Measurements from ENCODE around the gene CAMK1G.

The CAMK1G gene

GRCh38 chr1:209601809-209602657 lies 18.5 kb downstream of the CAMK1G start:
- DNase-seq = peak; percentile 31

- no peak for DNase-seq
Measured at GRCh38 chr1:209603877-209604276, 20.4 kb downstream of the CAMK1G start.

GRCh38 chr1:209607102-209607794 lies 23.7 kb downstream of the CAMK1G start:
- no peak for DNase-seq

GRCh38 chr1:209607795-209608178 lies 24.3 kb downstream of the CAMK1G start:
- DNase-seq = no peak

- no peak for DNase-seq
Measured at GRCh38 chr1:209609041-209609790, 25.7 kb downstream of the CAMK1G start.

- DNase-seq = no peak
Measured at GRCh38 chr1:209609791-209610630, 26.5 kb downstream of the CAMK1G start.

GRCh38 chr1:209610631-209610905 lies 27.1 kb downstream of the CAMK1G start:
- no peak for DNase-seq

GRCh38 chr1:209611771-209612570 lies 28.5 kb downstream of the CAMK1G start:
- DNase-seq = no peak

- no peak for DNase-seq
Measured at GRCh38 chr1:209612646-209613399, 29.3 kb downstream of the CAMK1G start.

GRCh38 chr1:209613400-209614150 lies 30.1 kb downstream of the CAMK1G start:
- DNase-seq = no peak

- DNase-seq = no peak
Measured at GRCh38 chr1:209614151-209614420, 30.6 kb downstream of the CAMK1G start.

GRCh38 chr1:209614906-209615305 lies 31.4 kb downstream of the CAMK1G start:
- no peak for DNase-seq

- DNase-seq = no peak
Measured at GRCh38 chr1:209616366-209617046, 33.0 kb downstream of the CAMK1G start.

- no peak for DNase-seq
Measured at GRCh38 chr1:209617047-209617673, 33.6 kb downstream of the CAMK1G start.

- DNase-seq = no peak
Measured at GRCh38 chr1:209617755-209618154, 34.2 kb downstream of the CAMK1G start.

GRCh38 chr1:209618291-209618690 lies 34.8 kb downstream of the CAMK1G start:
- no peak for DNase-seq

GRCh38 chr1:209618756-209619420 lies 35.4 kb downstream of the CAMK1G start:
- no peak for DNase-seq

- DNase-seq = no peak
Measured at GRCh38 chr1:209619696-209620486, 36.4 kb downstream of the CAMK1G start.

Data from GDM1 (cell line).